Osteoblast (primary cell): ENCODE data around the gene KCNK17. TPM values are rescaled to one million over a fixed set of nuclear protein-coding genes. Genes with fewer than 3 reads are reported as not detected.

ENCODE experiments used
- DNase-seq: peaks from one replicate; pipeline ENCODE4 v3.0.0; 2011; ENCODE audit warnings: low spot score, mixed read lengths; ENCODE audit not compliant: insufficient read length; ENCODE audit errors: missing footprints
- H2AFZ ChIP-seq: 2 replicates; pipeline ENCODE4 v1.6.0; 2011; ENCODE audit warnings: mild to moderate bottlenecking, low read length
- H3K27ac ChIP-seq: 2 replicates; pipeline ENCODE4 v1.5.1; 2011; ENCODE audit warnings: mild to moderate bottlenecking, low read depth, low read length, moderate library complexity
- H3K27me3 ChIP-seq: 2 replicates; pipeline ENCODE4 v1.6.0; 2012; ENCODE audit warnings: mild to moderate bottlenecking, control low read depth, inconsistent platforms, low read length, moderate library complexity; ENCODE audit not compliant: insufficient read depth
- H3K36me3 ChIP-seq: 2 replicates; pipeline ENCODE4 v1.5.1; 2011; ENCODE audit warnings: mild to moderate bottlenecking, low read length, control low read depth, moderate library complexity; ENCODE audit not compliant: insufficient read depth
- H3K4me1 ChIP-seq: 2 replicates; pipeline ENCODE4 v1.5.1; 2011; ENCODE audit warnings: mild to moderate bottlenecking, low read length, control low read depth, moderate library complexity; ENCODE audit not compliant: insufficient read depth
- H3K4me2 ChIP-seq: 2 replicates; pipeline ENCODE4 v1.6.0; 2011; ENCODE audit warnings: mild to moderate bottlenecking, low read length; ENCODE audit not compliant: insufficient read depth
- H3K4me3 ChIP-seq: fragments of 200-600 bp; sonication (generic); 3 replicates; pipeline ENCODE4 v1.5.1; 2012; ENCODE audit warnings: mild to moderate bottlenecking, low read length, inconsistent platforms; ENCODE audit not compliant: insufficient read depth
- H3K79me2 ChIP-seq: 2 replicates; pipeline ENCODE4 v1.6.0; 2012; ENCODE audit warnings: mild to moderate bottlenecking, low read length, control low read depth, inconsistent platforms; ENCODE audit not compliant: insufficient read depth
- H3K9me3 ChIP-seq: 2 replicates; pipeline ENCODE4 v1.5.1; 2011; ENCODE audit warnings: low read depth, low read length, control low read depth
- H4K20me1 ChIP-seq: 2 replicates; pipeline ENCODE4 v1.6.0; 2012; ENCODE audit warnings: mild to moderate bottlenecking, low read length, control low read depth; ENCODE audit not compliant: insufficient read depth
- total RNA-seq: library from RNA; depleted of rRNA; stranded (reverse); fragments of >200 nt; gene quantifications from 2 replicates; pipeline ENCODE4 v1.2.3, GENCODE V29; 2012
- TF ChIP-seq, protein P1 (sequence below): IDR thresholded peaks from 2 replicates; pipeline ENCODE4 v1.5.1; 2011; ENCODE audit warnings: mild to moderate bottlenecking, low read depth, low read length, moderate library complexity; ENCODE audit errors: extremely low read depth

Gene KCNK17
- total RNA-seq, 1 donor, result not detected

DNA sequence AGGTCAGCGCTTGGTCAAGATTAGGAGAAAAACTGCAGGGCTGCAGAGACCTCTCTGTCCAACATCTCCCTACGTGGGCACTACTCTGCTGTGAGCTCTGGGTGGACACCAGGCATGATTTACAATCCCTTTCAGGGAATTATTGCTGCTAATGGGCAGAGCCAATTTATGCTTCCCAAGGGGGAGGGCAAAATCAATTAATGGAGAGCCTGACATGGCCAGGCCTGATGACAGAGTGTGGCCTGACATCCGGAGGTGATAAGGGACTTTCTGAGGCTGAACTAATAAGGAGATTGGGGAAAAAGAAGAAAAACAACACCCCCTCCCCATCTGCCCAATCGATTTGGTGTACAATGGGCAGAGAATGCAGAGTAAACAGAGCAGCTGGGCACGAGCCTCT, 13.3 kb upstream of the KCNK17 start:
- no peak overlapping the region for H3K4me3 ChIP-seq
- TF ChIP-seq, protein P1, sequence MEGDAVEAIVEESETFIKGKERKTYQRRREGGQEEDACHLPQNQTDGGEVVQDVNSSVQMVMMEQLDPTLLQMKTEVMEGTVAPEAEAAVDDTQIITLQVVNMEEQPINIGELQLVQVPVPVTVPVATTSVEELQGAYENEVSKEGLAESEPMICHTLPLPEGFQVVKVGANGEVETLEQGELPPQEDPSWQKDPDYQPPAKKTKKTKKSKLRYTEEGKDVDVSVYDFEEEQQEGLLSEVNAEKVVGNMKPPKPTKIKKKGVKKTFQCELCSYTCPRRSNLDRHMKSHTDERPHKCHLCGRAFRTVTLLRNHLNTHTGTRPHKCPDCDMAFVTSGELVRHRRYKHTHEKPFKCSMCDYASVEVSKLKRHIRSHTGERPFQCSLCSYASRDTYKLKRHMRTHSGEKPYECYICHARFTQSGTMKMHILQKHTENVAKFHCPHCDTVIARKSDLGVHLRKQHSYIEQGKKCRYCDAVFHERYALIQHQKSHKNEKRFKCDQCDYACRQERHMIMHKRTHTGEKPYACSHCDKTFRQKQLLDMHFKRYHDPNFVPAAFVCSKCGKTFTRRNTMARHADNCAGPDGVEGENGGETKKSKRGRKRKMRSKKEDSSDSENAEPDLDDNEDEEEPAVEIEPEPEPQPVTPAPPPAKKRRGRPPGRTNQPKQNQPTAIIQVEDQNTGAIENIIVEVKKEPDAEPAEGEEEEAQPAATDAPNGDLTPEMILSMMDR, result no peak
- no peak overlapping the region for H2AFZ ChIP-seq
- no peaks in the 10 kb centered on the region for H3K27me3 ChIP-seq
- no peak for DNase-seq
- no peaks in the 10 kb centered on the region for H3K79me2 ChIP-seq
- no peaks in the 10 kb centered on the region for H4K20me1 ChIP-seq
- no peak overlapping the region for H3K27ac ChIP-seq
- H3K4me2 ChIP-seq, result no peak overlapping the region
- H3K4me1 ChIP-seq, result no peaks in the 10 kb centered on the region
- H3K9me3 ChIP-seq, result no peaks in the 10 kb centered on the region
- no peaks in the 10 kb centered on the region for H3K36me3 ChIP-seq

DNA sequence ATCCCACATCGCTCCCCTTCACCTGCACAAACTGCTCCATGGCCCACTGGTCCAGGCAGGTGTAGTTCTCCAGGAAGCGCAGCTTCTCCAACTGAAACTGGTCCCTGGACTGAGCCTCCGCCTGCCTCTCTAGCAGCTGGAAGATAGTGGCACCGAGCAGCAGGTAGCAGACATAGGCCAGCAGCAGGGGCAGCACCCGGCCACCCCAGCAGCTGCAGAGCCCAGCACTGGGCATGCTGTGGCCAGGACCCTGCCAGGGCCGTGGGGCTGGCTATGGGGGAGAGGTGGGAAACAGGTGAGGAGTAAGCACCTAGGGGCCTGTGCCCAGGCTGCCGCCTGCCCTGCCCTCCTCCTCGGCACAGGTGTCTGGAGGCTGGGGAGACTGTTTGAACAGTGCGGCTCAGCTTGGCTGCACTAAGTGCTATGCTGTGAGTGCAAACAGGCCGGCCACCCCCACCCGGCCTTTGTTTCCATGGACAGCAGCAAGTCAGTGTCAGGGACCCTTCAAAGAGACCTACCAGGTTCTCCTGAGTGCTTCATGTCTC, 8.2 kb upstream of the KCNK17 start, which contains the start of gene KCNK16:
Gene KCNK16 (minus strand): TSS at position 397 of the 545 bp plus-strand sequence. CDS start 162 bp downstream, at position 235.
- H3K9me3 ChIP-seq, result no peaks in the 10 kb centered on the region
- no peak within 1 kb of the TSS for H3K4me2 ChIP-seq
- DNase-seq, result no peak
- H3K4me1 ChIP-seq, result no peaks in the 10 kb centered on the region
- H3K27me3 ChIP-seq, result peaks cover 16% of the 10 kb centered on the region
- no peaks in the 10 kb centered on the region for H4K20me1 ChIP-seq
- H3K27ac ChIP-seq, result no peak within 1 kb of the TSS
- no peak within 1 kb of the TSS for H3K4me3 ChIP-seq
- TF ChIP-seq, protein P1, result no peak
- H2AFZ ChIP-seq, result no peak within 1 kb of the TSS
- no peaks in the 10 kb centered on the region for H3K36me3 ChIP-seq
- no peaks in the 10 kb centered on the region for H3K79me2 ChIP-seq

DNA sequence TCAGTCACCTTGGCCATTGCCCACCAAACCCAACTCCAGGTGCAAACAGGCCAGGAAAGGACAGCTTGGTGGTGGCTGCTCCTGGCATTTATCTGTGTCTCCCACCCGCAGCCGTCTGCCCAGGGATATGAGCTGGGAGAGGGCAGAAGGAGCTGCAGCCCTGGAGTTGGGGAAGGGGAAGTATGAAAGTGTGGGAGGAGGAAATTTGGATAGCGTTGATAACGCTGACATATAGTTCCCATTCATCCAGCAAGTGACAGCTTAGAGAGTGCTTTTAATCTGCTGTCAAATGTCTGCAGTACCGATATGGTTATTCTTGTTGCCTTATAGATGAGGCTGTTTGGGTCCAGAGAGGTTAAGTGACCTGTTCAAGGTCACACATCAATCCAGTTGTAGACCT, 7.5 kb upstream of the KCNK17 start:
- Histone ChIP-seq H3K27ac (no peak overlapping the region), H3K36me3 (no peaks in the 10 kb centered on the region), H2AFZ (no peak overlapping the region), H3K9me3 (no peaks in the 10 kb centered on the region), H3K4me2 (no peak overlapping the region), H3K27me3 (peaks cover 16% of the 10 kb centered on the region), H3K4me3 (no peak overlapping the region), H3K79me2 (no peaks in the 10 kb centered on the region), H4K20me1 (no peaks in the 10 kb centered on the region), H3K4me1 (no peaks in the 10 kb centered on the region)
- DNase-seq, result no peak
- TF ChIP-seq, protein P1, result no peak

DNA sequence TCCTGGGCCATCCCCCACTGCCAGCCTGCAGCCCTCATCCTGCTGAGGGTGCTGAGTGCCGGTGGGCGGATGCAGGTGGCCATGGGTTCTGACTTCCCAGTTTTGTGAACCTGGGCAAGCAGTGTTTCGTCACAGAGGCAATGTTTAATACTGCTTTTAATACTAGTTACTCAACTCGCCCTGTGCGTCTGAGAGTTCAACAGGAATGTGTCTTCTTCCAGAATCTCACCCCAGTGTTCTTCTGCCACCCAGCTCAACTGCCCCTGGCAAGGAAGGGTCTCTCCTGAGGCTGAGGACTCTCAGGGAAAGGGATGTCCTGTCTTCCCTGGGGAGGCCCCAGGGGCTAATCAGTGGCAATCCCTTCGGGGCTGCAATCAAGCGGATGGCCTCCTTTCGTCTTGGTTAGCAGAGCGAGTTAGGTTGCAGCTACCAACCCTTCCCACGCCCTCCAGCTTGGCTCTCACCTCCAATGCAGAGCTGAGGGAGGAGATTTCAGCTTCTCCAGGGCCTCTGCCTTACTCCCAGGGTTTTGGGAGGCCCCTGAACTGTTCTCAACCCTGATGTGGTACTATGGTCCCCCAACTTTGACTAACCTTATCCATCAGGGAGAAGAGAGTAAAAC, 6.3 kb upstream of the KCNK17 start:
- H3K4me2 ChIP-seq, result no peak overlapping the region
- H2AFZ ChIP-seq, result no peak overlapping the region
- no peaks in the 10 kb centered on the region for H4K20me1 ChIP-seq
- H3K27me3 ChIP-seq, result peaks cover 16% of the 10 kb centered on the region
- TF ChIP-seq, protein P1, result no peak
- H3K4me1 ChIP-seq, result no peaks in the 10 kb centered on the region
- H3K79me2 ChIP-seq, result no peaks in the 10 kb centered on the region
- H3K9me3 ChIP-seq, result no peaks in the 10 kb centered on the region
- no peak for DNase-seq
- no peak overlapping the region for H3K27ac ChIP-seq
- H3K4me3 ChIP-seq, result no peak overlapping the region
- no peaks in the 10 kb centered on the region for H3K36me3 ChIP-seq
